ENCODE results near the gene ARL4A. TPM values are rescaled to one million over a fixed set of nuclear protein-coding genes. Genes with fewer than 3 reads are reported as not detected.

Gene ARL4A
- total and polyA plus RNA-seq, 9 of the 15 experiments (the other 6 are each of a cell fraction or from before 2014, with no cell fraction given), result 118 to 688 (median 172) TPM

DNA sequence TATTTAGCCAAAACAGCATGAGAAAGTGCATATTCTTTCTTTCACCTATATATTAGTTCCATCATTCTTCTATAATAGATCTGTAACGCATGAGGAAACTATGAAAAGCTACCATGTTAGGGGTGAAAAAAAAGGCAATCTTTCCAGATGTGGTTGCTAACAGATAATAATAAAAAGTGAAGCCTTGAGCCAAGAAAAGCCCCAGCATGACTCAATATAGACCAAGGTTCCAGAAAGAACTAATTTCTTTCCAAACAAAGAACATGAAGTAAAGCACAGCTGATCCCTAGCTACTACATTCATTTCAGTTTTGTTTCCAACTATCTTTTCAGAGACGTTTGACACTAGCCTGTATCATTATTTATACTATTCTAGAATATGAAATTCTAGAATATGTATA lies 16.4 kb downstream of the ARL4A start:
- ChIA-PET CTCF (ENCODE audit: low intra/inter-chr PET ratio) (no interaction called here), POLR2A (no interaction called here)
- Histone ChIP-seq H3K4me3 (no peak overlapping the region), H3K4me2 (ENCODE audit: insufficient read depth, low read length) (no peak overlapping the region), H3K9ac (ENCODE audit: insufficient read depth in 1 of 2, low read depth in 2 of 2, low read length in 2 of 2) (no peak overlapping the region), H3K4me1 (replicated peaks in 1 of 2; ENCODE audit: control insufficient read depth in 2 of 2, insufficient read depth in 2 of 2, low read length in 2 of 2) (peaks cover 0 to 16% of the 10 kb centered on the region in 2 experiments; a peak in 3 of 5 replicates), H3K9me1 (ENCODE audit: control insufficient read depth, insufficient read depth, low read length) (no peaks in the 10 kb centered on the region), H3K27me3 (ENCODE audit: control insufficient read depth in 2 of 2, insufficient read depth in 2 of 2, low read length in 2 of 2) (no peaks in the 10 kb centered on the region), H3K9me3 (replicated peaks; ENCODE audit: control insufficient read depth, insufficient read depth, low read depth, low read length) (peaks cover 11% of the 10 kb centered on the region), H3K79me2 (ENCODE audit: control insufficient read depth, insufficient read depth, low read length) (no peaks in the 10 kb centered on the region), H3K36me3 (ENCODE audit: control insufficient read depth, insufficient read depth, low read length) (no peaks in the 10 kb centered on the region; the same call in 2 of the 3 replicates), H4K20me1 (replicated peaks; ENCODE audit: control insufficient read depth, insufficient read depth, low read length) (no peaks in the 10 kb centered on the region), H2AFZ (ENCODE audit: low read depth, low read length) (no peak overlapping the region), H3K27ac (ENCODE audit: extremely low read depth, low read depth, low read length) (no peak overlapping the region)
- 37% methylated on average over 2 of the region's 2 CpGs for WGBS (ENCODE audit: insufficient coverage, low coverage, missing lambda C conversion rate)
- intact Hi-C loops (cut with micrococcal nuclease) (no loop called here), in situ Hi-C loops (cut with MboI) (loop anchor here (25.0 kb wide), 1 partner anchor 1283 kb away; the partner anchor contains the start of gene ETV1)
- peak in 1 of 4 experiments; percentile 6 for DNase-seq (ENCODE audit: extremely low read depth in 1 of 4, low spot score in 3 of 4)
- TF ChIP-seq USF1 (CRISPR knock-in tag; IDR thresholded peaks at IDR 0.05), result no peak
- no peak for FAIRE-seq
- BruUV-seq (replicated peaks), result no TSS peak
- ATAC-seq, result no peak

GRCh38 chr7:12705878-12706277 lies 18.4 kb downstream of the ARL4A start:
- H2AFZ ChIP-seq (ENCODE audit: low read depth, low read length), result no peak overlapping the region
- H3K27ac ChIP-seq (ENCODE audit: extremely low read depth, low read depth, low read length), result no peak overlapping the region
- 0 out of 2 replicates have a peak, but pooled peaks cover 3% of the 10 kb centered on the region for H3K9me3 ChIP-seq (replicated peaks; ENCODE audit: control insufficient read depth, insufficient read depth, low read depth, low read length)
- ChIA-PET POLR2A (interaction anchor here (0.6 to 2.3 kb wide), 3 partner anchors 10 to 260 kb away, joined by 3 to 15 read pairs (median 3); no protein-coding TSS in a partner anchor), CTCF (ENCODE audit: low intra/inter-chr PET ratio) (no interaction called here)
- intact Hi-C loops (cut with micrococcal nuclease), result no loop called here
- no peaks in the 10 kb centered on the region for H3K9me1 ChIP-seq (ENCODE audit: control insufficient read depth, insufficient read depth, low read length)
- H3K9ac ChIP-seq (ENCODE audit: insufficient read depth in 1 of 2, low read depth in 2 of 2, low read length in 2 of 2), result no peak overlapping the region
- ATAC-seq (no peak), FAIRE-seq (no peak), DNase-seq (ENCODE audit: extremely low read depth in 1 of 4, low spot score in 3 of 4) (no peak)
- H3K79me2 ChIP-seq (ENCODE audit: control insufficient read depth, insufficient read depth, low read length), result no peaks in the 10 kb centered on the region
- H3K4me3 ChIP-seq, result no peak overlapping the region
- H3K36me3 ChIP-seq (ENCODE audit: control insufficient read depth, insufficient read depth, low read length), result no peaks in the 10 kb centered on the region; the same call in 2 of the 3 replicates
- no TSS peak for BruUV-seq (replicated peaks)
- no peaks in the 10 kb centered on the region for H4K20me1 ChIP-seq (replicated peaks; ENCODE audit: control insufficient read depth, insufficient read depth, low read length)
- H3K4me1 ChIP-seq (replicated peaks in 1 of 2; ENCODE audit: control insufficient read depth in 2 of 2, insufficient read depth in 2 of 2, low read length in 2 of 2), result peaks cover 0 to 16% of the 10 kb centered on the region in 2 experiments; a peak in 3 of 5 replicates
- H3K27me3 ChIP-seq (ENCODE audit: control insufficient read depth in 2 of 2, insufficient read depth in 2 of 2, low read length in 2 of 2), result no peaks in the 10 kb centered on the region
- in situ Hi-C loops (cut with MboI), result loop anchor here (25.0 kb wide), 1 partner anchor 1281 kb away; the partner anchor contains the start of gene ETV1
- WGBS (ENCODE audit: insufficient coverage, low coverage, missing lambda C conversion rate), result 49% methylated on average over 4 of the region's 4 CpGs
- no peak overlapping the region for H3K4me2 ChIP-seq (ENCODE audit: insufficient read depth, low read length)
- TF ChIP-seq ZBTB1 (CRISPR knock-in tag; IDR thresholded peaks at IDR 0.05; ENCODE audit: borderline replicate concordance, low read depth) (no peak), SFPQ (IDR thresholded peaks at IDR 0.05; ENCODE audit: low read depth, low read length) (no peak), BHLHE40 (IDR thresholded peaks at IDR 0.05; ENCODE audit: low read length) (no peak), STAG1 (CRISPR knock-in tag; IDR thresholded peaks at IDR 0.05; ENCODE audit: borderline replicate concordance) (no peak), FOXA3 (CRISPR knock-in tag; conservative IDR thresholded peaks at IDR 0.05 in 1 of 2, IDR thresholded peaks at IDR 0.05 in 1 of 2) (no peak), FOXK2 (conservative IDR thresholded peaks at IDR 0.05 in 1 of 2, IDR thresholded peaks at IDR 0.05 in 1 of 2; ENCODE audit: low read depth in 2 of 2) (no peak), NR2F6 (CRISPR knock-in tag; IDR thresholded peaks at IDR 0.05) (no peak), RAD21 (CRISPR knock-in tag; conservative IDR thresholded peaks at IDR 0.05 in 1 of 2, IDR thresholded peaks at IDR 0.05 in 1 of 2) (no peak), ZNF140 (CRISPR knock-in tag; IDR thresholded peaks at IDR 0.05) (no peak)
- TF ChIP-seq, protein P1, sequence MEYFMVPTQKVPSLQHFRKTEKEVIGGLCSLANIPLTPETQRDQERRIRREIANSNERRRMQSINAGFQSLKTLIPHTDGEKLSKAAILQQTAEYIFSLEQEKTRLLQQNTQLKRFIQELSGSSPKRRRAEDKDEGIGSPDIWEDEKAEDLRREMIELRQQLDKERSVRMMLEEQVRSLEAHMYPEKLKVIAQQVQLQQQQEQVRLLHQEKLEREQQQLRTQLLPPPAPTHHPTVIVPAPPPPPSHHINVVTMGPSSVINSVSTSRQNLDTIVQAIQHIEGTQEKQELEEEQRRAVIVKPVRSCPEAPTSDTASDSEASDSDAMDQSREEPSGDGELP (CRISPR knock-in tag; IDR thresholded peaks at IDR 0.05; ENCODE audit: borderline replicate concordance), result no peak
